Gastroesophageal sphincter (tissue), 3 donors: ENCODE data around the gene DUS3L.

Experiments
- CTCF ChIP-seq, 4 experiments: fragments of 200-600 bp in 2 of 4; fragments of 450-650 bp in 2 of 4; sonication (generic) in 1 of 4; IDR thresholded peaks; one replicate each; pipeline ENCODE4 v1.5.1; 2017 to 2019; ENCODE audit warnings: antibody characterized with exemption in 4 of 4, mild to moderate bottlenecking in 2 of 4, moderate library complexity in 2 of 4
- POLR2A ChIP-seq, 2 donors: fragments of 450-650 bp; IDR thresholded peaks; one replicate each; pipeline ENCODE4 v1.6.1; 2017; ENCODE audit warnings: antibody characterized with exemption in 2 of 2, mild to moderate bottlenecking in 2 of 2, moderate library complexity in 1 of 2
- POLR2AphosphoS5 ChIP-seq: sonication (generic); formaldehyde crosslinking; IDR thresholded peaks from one replicate; pipeline ENCODE4 v1.6.1; 2017; ENCODE audit warnings: antibody characterized with exemption

DNA sequence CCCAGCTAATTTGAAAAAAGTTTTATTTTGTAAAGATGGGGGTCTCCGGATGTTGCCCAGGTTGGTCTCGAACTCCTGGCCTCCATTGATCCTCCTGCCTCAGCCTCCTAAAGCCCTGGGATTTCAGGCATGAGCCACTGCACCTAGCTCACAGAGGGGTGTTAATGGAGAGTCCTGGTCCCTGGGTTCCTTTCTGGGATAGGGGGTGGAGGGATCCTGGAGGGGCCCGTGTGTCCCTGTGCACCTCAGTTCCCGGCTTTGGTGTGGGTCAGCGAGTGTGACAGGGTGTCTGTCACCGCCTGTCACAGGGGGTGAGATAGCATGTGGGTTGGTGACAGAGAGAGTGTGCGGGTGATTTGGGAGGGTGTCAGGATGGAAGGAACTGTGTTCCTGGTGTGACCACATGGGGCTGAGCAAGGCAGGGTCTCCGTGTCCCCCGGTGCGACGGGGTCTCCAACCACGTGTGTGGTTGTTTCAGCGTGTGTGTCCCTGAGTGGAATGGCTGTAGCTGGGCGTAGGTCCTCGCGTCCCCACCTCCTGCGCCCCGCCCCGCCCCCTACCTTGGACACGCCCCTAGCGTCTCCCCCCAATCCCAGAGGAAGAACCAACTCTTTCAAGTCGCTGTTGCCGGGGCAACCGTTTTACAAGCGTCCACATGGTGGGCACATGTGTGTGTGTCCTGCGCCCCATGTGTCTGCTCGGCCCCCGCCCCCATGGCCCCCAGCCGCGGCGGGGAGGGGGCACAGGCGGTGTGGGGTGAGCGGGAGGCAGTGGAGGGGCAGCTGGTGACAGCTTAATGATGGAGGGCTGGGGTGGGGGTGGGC, 11.0 kb upstream of the DUS3L start:
- TF ChIP-seq CTCF (IDR thresholded peaks at IDR 0.05), result no peak
- no peak for TF ChIP-seq POLR2A (IDR thresholded peaks at IDR 0.05)
- TF ChIP-seq POLR2AphosphoS5, result no peak
